ENCODE measurements around the gene CSF2. TPM values are rescaled to one million over a fixed set of nuclear protein-coding genes. Genes with fewer than 3 reads are reported as not detected.

CSF2 gene
- total and polyA plus RNA-seq, 2 of the 4 experiments (the other 2 are of a cell fraction) = 0.31 TPM; not detected in 1

- DNase-seq = no peak
- Histone ChIP-seq H4K91ac (ENCODE audit: insufficient read depth, low read depth, low read length) (no peak overlapping the region), H3K56ac (ENCODE audit: extremely low read depth, insufficient read depth, low read length) (no peak overlapping the region), H3K4me2 (ENCODE audit: low read depth, low read length) (no peak overlapping the region), H2BK120ac (ENCODE audit: low read depth, low read length) (no peak overlapping the region; the same call in 1 of the 2 replicates), H3K4me3 (ENCODE audit: insufficient read depth, low read depth, low read length) (no peak overlapping the region), H3K4ac (ENCODE audit: low read depth, low read length) (no peak overlapping the region), H3K27me3 (ENCODE audit: control insufficient read depth, insufficient read depth, low read length) (no peaks in the 10 kb centered on the region), H2BK5ac (ENCODE audit: low read depth, low read length, poor library complexity, severe bottlenecking) (no peak overlapping the region), H3K18ac (ENCODE audit: low read depth, low read length) (no peak overlapping the region), H2AK5ac (ENCODE audit: low read depth, low read length) (no peak overlapping the region), H2BK15ac (ENCODE audit: low read depth, low read length) (no peak overlapping the region; the same call in 2 of the 3 replicates), H3K23ac (ENCODE audit: low read depth, low read length) (no peak overlapping the region), H3K27ac (ENCODE audit: insufficient read depth, low read length) (no peak overlapping the region), H3K9me1 (ENCODE audit: insufficient read depth, low read length) (peaks cover 4% of the 10 kb centered on the region; the same call in 1 of the 2 replicates), H4K20me1 (ENCODE audit: insufficient read depth, low read length) (no peaks in the 10 kb centered on the region), H2AK9ac (replicated peaks; ENCODE audit: low read depth, low read length, poor library complexity) (no peak overlapping the region), H3K79me1 (ENCODE audit: low read depth in 1 of 2, low read length in 2 of 2) (no peaks in the 10 kb centered on the region), H3K9ac (ENCODE audit: low read depth, low read length) (no peak overlapping the region), H4K5ac (ENCODE audit: low read depth, low read length) (no peak overlapping the region), H2BK20ac (ENCODE audit: low read depth, low read length) (no peak overlapping the region), H3K36me3 (ENCODE audit: control insufficient read depth, insufficient read depth, low read length) (no peaks in the 10 kb centered on the region), H2AFZ (replicated peaks; ENCODE audit: low read length, poor library complexity) (peak overlapping the region; percentile 51), H3K4me1 (ENCODE audit: control insufficient read depth, insufficient read depth, low read length) (no peaks in the 10 kb centered on the region; the same call in 1 of the 2 replicates), H4K8ac (ENCODE audit: low read depth in 2 of 2, low read length in 2 of 2) (no peak overlapping the region), H3K9me3 (ENCODE audit: control insufficient read depth, insufficient read depth, low read length) (no peaks in the 10 kb centered on the region; the same call in 1 of the 2 replicates), H3K14ac (replicated peaks; ENCODE audit: low read depth, low read length) (peak overlapping the region; percentile 32; the same call in 1 of the 2 replicates)
- ChIA-PET POLR2A (ENCODE audit: unreplicated experiment) (no interaction called here), CTCF (interaction anchor here (0.6 to 1.0 kb wide), 2 partner anchors 22 to 80 kb away, joined by 3 read pairs; no protein-coding TSS in a partner anchor)
- dilution Hi-C loops (cut with HindIII; ENCODE audit: low sequenced_read_pairs, unreplicated experiment) (no loop called here), in situ Hi-C loops (cut with MboI; ENCODE audit: low sequenced_read_pairs) (no loop called here), intact Hi-C loops (cut with micrococcal nuclease) (no loop called here)
- no TSS peak for BruUV-seq (replicated peaks)
- WGBS, 2 experiments (ENCODE audit: extremely low coverage in 2 of 2, insufficient read length in 1 of 2) = 60% methylated on average over 1 of the region's 3 CpGs; no CpG with 5 or more reads in 1 of the 2 experiments
- TF ChIP-seq MAFK (IDR thresholded peaks at IDR 0.05; ENCODE audit: low read depth, low read length) (no peak), CEBPB (IDR thresholded peaks at IDR 0.05; ENCODE audit: low read depth, low read length) (no peak), RAD21 (IDR thresholded peaks at IDR 0.05; ENCODE audit: low read length) (no peak)
- no peak for ATAC-seq (ENCODE audit: low read depth)
Observed at GRCh38 chr5:132110195-132110594, 36.6 kb downstream of the CSF2 start.
